PC-9 (cell line): ENCODE measurements around the gene PTPN14. TPM values are rescaled to one million over a fixed set of nuclear protein-coding genes. Genes with fewer than 3 reads are reported as not detected.
"Not testable (repeated sequence)": the region's sequence is repeated elsewhere in the genome, so short reads cannot be mapped to it uniquely, and the experiment has no call there.

Source experiments
- BruUV-seq: library from RNA; stranded (reverse); fragments of 400-500 nt; replicated peaks from 2 replicates; lab custom pipeline; 2021; lab: Mats Ljungman, UMichigan
- CTCF ChIA-PET: fragments of 300-600 bp; sonication (Branson Sonifier 250); formaldehyde crosslinking; loops from one replicate; lab custom pipeline; 2022; ENCODE audit warnings: antibody characterized with exemption; lab: Charles Lee
- POLR2A ChIA-PET: fragments of 300-600 bp; sonication (Branson Sonifier 250); formaldehyde crosslinking; loops from one replicate; lab custom pipeline; 2022; ENCODE audit warnings: antibody characterized with exemption; ENCODE audit not compliant: unreplicated experiment; lab: Charles Lee
- DNase-seq, 2 experiments: peaks; one replicate each; pipeline versions ENCODE4 v3.0.0 to v3.0.0-alpha.2; 2015 to 2022; ENCODE audit warnings: mixed read lengths in 1 of 2
- H2AFZ ChIP-seq: fragments of 200-600 bp; sonication (generic); 2 replicates; pipeline ENCODE4 v1.8.1; 2017; ENCODE audit warnings: antibody characterized with exemption
- H3F3A ChIP-seq: fragments of 200-600 bp; sonication (generic); 2 replicates; pipeline ENCODE4 v1.8.1; 2017; ENCODE audit warnings: antibody characterized with exemption, mild to moderate bottlenecking, low read depth; ENCODE audit not compliant: insufficient read depth
- H3K27ac ChIP-seq: fragments of 200-600 bp; sonication (generic); 2 replicates; pipeline ENCODE4 v1.6.1; 2016; ENCODE audit warnings: mixed run types
- H3K27me3 ChIP-seq: fragments of 200-600 bp; sonication (generic); 2 replicates; pipeline ENCODE4 v1.6.1; 2016; ENCODE audit warnings: low read depth, mixed run types; ENCODE audit not compliant: insufficient read depth
- H3K36me3 ChIP-seq: fragments of 200-600 bp; sonication (generic); 2 replicates; pipeline ENCODE4 v1.6.1; 2016; ENCODE audit warnings: low read depth, mixed run types
- H3K4me1 ChIP-seq: fragments of 200-600 bp; sonication (generic); replicated peaks from 2 replicates; pipeline ENCODE4 v1.6.1; 2016; ENCODE audit warnings: mixed run types; ENCODE audit not compliant: insufficient read depth
- H3K4me2 ChIP-seq: fragments of 200-600 bp; sonication (generic); 2 replicates; pipeline ENCODE4 v1.6.1; 2017; ENCODE audit warnings: mixed run types
- H3K4me3 ChIP-seq: fragments of 200-600 bp; sonication (generic); 2 replicates; pipeline ENCODE4 v1.6.1; 2016; ENCODE audit warnings: mixed run types
- H3K79me2 ChIP-seq: fragments of 200-600 bp; sonication (generic); 2 replicates; pipeline ENCODE4 v1.6.1; 2017; ENCODE audit warnings: low read depth, mixed run types
- H3K9me2 ChIP-seq: fragments of 200-600 bp; sonication (generic); 2 replicates; pipeline ENCODE4 v1.8.1; 2017; ENCODE audit warnings: mild to moderate bottlenecking; ENCODE audit not compliant: insufficient read depth
- H3K9me3 ChIP-seq: fragments of 200-600 bp; sonication (generic); 2 replicates; pipeline ENCODE4 v1.8.1; 2016; ENCODE audit warnings: low read depth; ENCODE audit not compliant: insufficient read depth
- H4K20me1 ChIP-seq: fragments of 200-600 bp; sonication (generic); 2 replicates; pipeline ENCODE4 v1.8.1; 2017; ENCODE audit not compliant: insufficient read depth
- EZH2 ChIP-seq: fragments of 200-600 bp; sonication (generic); IDR thresholded peaks from 2 replicates; pipeline ENCODE4 v1.8.0; 2017; ENCODE audit warnings: antibody characterized with exemption, low read depth
- intact Hi-C: fragments of 100-400 bp; cut with micrococcal nuclease; formaldehyde crosslinking; loops from one replicate; pipeline ENCODE4 v1.10.0; 2022; ENCODE audit not compliant: unreplicated experiment
- total RNA-seq: library from RNA; stranded (reverse); gene quantifications from 2 replicates; pipeline ENCODE4 v1.2.3, GENCODE V29; 2021
- TF ChIP-seq, protein P1 (sequence below): fragments of 200-600 bp; sonication (generic); conservative IDR thresholded peaks from 2 replicates; pipeline ENCODE4 v1.6.1; 2017; ENCODE audit warnings: mixed run types, antibody characterized with exemption, mild to moderate bottlenecking, moderate library complexity

Gene PTPN14
- total RNA-seq, 1 experiment from 2014 or later = 78.9 TPM

DNA sequence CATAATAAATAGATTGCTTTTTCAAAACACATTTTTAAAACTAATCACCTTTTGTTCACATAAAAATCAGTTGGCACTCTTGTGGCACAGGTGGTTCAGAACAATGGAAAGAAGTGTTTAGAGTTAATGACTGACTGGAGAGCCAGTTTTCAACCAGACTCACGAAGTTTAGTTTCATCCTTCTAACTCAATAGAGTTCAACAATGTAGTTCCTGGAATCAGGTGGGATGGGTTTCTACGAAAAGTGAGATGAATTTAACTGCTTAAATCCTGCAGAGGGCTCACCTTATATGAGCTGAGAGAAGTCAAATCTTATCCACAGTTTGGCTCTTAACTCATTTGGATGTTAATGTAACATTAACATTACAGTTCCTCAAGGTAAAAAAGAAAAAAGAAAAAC is 153.9 kb downstream of the PTPN14 start:
- POLR2A ChIA-PET = no interaction called here
- H3K79me2 ChIP-seq = no peaks in the 10 kb centered on the region
- H3K27ac ChIP-seq = no peak overlapping the region
- intact Hi-C loops = no loop called here
- no peak overlapping the region for H3K4me3 ChIP-seq
- H3K4me1 ChIP-seq = no peaks in the 10 kb centered on the region
- no peak overlapping the region for H2AFZ ChIP-seq
- no peaks in the 10 kb centered on the region for H3K9me2 ChIP-seq
- no TSS peak for BruUV-seq
- no peaks in the 10 kb centered on the region for H3F3A ChIP-seq
- DNase-seq = no peak
- no peaks in the 10 kb centered on the region for H3K27me3 ChIP-seq
- H3K9me3 ChIP-seq = no peaks in the 10 kb centered on the region
- no peak overlapping the region for H3K4me2 ChIP-seq
- no peaks in the 10 kb centered on the region for H4K20me1 ChIP-seq
- H3K36me3 ChIP-seq = peaks cover 4% of the 10 kb centered on the region; the same call in 1 of the 2 replicates
- TF ChIP-seq EZH2 = no peak
- TF ChIP-seq, protein P1, sequence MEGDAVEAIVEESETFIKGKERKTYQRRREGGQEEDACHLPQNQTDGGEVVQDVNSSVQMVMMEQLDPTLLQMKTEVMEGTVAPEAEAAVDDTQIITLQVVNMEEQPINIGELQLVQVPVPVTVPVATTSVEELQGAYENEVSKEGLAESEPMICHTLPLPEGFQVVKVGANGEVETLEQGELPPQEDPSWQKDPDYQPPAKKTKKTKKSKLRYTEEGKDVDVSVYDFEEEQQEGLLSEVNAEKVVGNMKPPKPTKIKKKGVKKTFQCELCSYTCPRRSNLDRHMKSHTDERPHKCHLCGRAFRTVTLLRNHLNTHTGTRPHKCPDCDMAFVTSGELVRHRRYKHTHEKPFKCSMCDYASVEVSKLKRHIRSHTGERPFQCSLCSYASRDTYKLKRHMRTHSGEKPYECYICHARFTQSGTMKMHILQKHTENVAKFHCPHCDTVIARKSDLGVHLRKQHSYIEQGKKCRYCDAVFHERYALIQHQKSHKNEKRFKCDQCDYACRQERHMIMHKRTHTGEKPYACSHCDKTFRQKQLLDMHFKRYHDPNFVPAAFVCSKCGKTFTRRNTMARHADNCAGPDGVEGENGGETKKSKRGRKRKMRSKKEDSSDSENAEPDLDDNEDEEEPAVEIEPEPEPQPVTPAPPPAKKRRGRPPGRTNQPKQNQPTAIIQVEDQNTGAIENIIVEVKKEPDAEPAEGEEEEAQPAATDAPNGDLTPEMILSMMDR = no peak
- CTCF ChIA-PET = interaction anchor here (0.6 kb wide), 1 partner anchor 51 kb away, joined by 6 read pairs; no protein-coding TSS in a partner anchor

DNA sequence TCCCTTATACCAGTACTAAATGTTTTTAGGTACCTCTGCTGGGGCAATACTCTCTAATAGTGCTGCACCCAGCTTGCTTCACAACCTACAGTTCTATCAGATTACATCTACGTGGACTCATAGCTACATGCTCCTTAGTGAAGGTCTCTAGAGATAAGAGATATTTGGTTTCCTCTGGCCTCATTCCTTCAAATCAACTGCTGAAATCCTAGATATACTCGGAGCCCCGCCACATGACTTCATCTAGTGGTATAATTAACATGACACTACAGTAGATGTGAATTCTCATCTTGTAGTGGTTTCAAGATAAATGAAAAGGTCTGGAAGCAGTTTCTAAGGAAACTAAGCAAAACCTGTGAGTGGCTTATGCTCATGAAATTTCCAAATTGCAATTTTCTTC is 155.1 kb downstream of the PTPN14 start:
- no peaks in the 10 kb centered on the region for H3K9me2 ChIP-seq
- no peaks in the 10 kb centered on the region for H3K27me3 ChIP-seq
- H3K4me1 ChIP-seq = no peaks in the 10 kb centered on the region
- peaks cover 4% of the 10 kb centered on the region; the same call in 1 of the 2 replicates for H3K36me3 ChIP-seq
- H3K4me2 ChIP-seq = no peak overlapping the region
- no TSS peak for BruUV-seq
- H2AFZ ChIP-seq = no peak overlapping the region
- ChIA-PET CTCF (no interaction called here), POLR2A (interaction anchor here (0.5 kb wide), 2 partner anchors 50 to 85 kb away, joined by 3 read pairs; no protein-coding TSS in a partner anchor)
- no peaks in the 10 kb centered on the region for H3F3A ChIP-seq
- H3K4me3 ChIP-seq = no peak overlapping the region
- TF ChIP-seq, protein P1 = no peak
- no peak for TF ChIP-seq EZH2
- no peak for DNase-seq
- intact Hi-C loops = no loop called here
- H3K9me3 ChIP-seq = no peaks in the 10 kb centered on the region
- H4K20me1 ChIP-seq = no peaks in the 10 kb centered on the region
- H3K27ac ChIP-seq = no peak overlapping the region
- H3K79me2 ChIP-seq = no peaks in the 10 kb centered on the region

GRCh38 chr1:214394569-214394968 is 156.8 kb downstream of the PTPN14 start:
- H3K4me1 ChIP-seq, POLR2A ChIA-PET: not testable (repeated sequence)

DNA sequence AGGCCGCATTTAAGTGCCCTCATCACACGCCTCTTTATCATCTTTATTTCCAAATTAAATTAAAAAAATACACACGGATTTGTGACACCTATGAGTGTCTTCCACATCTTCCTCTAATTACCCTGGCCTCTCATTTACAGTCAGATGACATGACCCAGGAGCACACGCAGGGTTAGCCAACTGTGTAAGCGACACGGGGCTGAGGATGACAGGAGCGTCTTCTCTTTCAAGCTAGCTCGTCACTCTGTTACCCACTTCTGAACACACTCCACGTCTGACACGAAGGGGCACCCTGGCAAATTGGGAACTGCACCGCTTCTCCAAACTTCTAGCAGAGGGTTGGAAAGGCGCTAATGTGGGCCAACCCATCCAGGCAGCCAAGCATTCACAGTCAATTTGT is 158.3 kb downstream of the PTPN14 start:
- Histone ChIP-seq H3K9me3 (no peaks in the 10 kb centered on the region), H3K79me2 (no peaks in the 10 kb centered on the region), H3K4me2 (no peak overlapping the region), H3K4me3 (no peak overlapping the region), H4K20me1 (no peaks in the 10 kb centered on the region), H2AFZ (no peak overlapping the region), H3K4me1 (no peaks in the 10 kb centered on the region), H3K36me3 (peaks cover 4% of the 10 kb centered on the region; the same call in 1 of the 2 replicates), H3K27ac (no peak overlapping the region), H3F3A (no peaks in the 10 kb centered on the region), H3K27me3 (no peaks in the 10 kb centered on the region), H3K9me2 (no peaks in the 10 kb centered on the region)
- BruUV-seq = no TSS peak
- intact Hi-C loops = no loop called here
- DNase-seq = no peak
- TF ChIP-seq, protein P1 = no peak
- TF ChIP-seq EZH2 = no peak
- CTCF ChIA-PET = no interaction called here
- POLR2A ChIA-PET = no interaction called here

More at GRCh38 chr1:214394569-214394968, 156.8 kb downstream of the PTPN14 start:
- H3K4me2 ChIP-seq, CTCF ChIA-PET, H3K36me3 ChIP-seq, H2AFZ ChIP-seq, H3F3A ChIP-seq, H3K9me2 ChIP-seq, BruUV-seq, H4K20me1 ChIP-seq, H3K27ac ChIP-seq, H3K9me3 ChIP-seq, DNase-seq, H3K4me3 ChIP-seq, H3K79me2 ChIP-seq, intact Hi-C loops, H3K27me3 ChIP-seq: not testable (repeated sequence)
